ENCODE results near the gene NPAS4.
"Not testable (repeated sequence)": the region's sequence is repeated elsewhere in the genome, so short reads cannot be mapped to it uniquely, and the experiment has no call there.

The NPAS4 gene

DNA sequence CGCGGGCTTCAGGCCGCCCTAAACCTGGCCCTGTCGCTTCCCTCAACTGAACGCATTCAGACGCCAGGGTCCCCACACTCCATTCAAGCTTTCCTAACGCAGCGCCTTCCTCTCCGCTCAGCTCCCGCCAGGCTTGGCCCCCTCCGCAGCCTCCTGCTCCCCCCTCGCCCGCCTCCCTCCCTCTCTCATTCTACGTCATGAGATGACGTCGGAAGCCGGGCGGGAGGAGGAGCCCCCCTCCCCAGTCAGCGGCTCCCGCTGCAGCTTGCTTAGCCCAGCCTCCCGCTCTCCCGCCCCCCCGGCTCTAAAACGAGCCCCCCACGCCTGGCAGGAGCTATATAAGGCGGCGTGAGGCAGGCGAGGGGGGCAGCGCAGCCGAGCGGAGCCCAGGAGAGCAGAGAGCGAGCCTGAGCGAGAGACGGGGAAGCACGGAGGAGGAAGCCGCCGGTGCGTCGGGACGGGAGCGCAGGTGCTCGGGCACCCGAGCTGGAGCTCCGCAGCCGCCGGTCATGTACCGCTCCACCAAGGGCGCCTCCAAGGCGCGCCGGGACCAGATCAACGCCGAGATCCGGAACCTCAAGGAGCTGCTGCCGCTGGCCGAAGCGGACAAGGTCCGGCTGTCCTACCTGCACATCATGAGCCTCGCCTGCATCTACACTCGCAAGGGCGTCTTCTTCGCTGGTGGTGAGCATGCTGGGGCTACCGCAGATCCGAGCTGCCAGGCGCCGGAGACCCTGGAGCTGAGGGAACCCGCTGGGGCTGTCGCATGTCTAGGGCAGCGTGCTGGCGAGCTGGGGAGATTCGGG lies at the start of gene NPAS4:
Gene NPAS4 (plus strand): TSS at position 365 of the 806 bp plus-strand sequence. CDS start 145 bp downstream, at position 510.
- DNase-seq (ENCODE audit: low spot score): no peak

DNA sequence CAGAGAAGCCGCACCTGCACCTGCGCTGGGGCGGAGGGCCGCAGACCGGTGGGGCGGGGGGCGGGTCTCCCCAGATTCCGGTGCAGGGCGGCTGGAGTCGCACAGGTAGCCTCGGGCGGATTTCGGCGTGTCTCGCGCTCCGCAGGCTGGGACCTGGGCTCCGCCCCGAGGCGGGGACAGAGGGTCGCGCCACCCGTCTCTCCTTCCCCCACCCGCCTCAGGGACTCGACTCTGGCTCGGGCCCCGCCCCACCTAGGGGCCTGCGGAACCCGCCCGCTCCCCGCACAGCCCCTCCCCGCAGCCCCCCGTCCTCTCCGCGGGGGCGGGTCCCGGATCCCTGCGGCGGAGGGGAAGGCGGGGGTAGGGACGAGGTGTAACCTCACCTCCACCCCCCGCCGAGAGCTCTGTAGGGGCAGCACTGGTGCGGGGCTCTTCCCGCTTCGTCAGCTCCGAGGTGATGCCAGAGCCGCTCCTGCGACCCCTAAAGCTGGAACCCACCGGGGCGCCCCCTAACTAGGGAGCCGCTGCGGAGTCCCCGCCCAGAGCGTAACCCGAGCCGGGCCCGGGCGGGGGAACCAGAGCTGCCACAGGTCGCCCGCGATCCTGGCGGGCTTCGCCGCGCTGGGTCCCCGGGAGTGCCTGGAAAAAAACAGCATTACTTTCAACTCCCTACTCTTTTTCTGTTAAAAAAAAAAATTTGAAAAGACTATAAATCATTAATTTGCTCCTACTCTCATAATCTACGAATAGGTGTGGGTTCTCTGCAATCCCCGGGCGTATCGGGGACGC lies 49.0 kb upstream of the NPAS4 start, which contains the start of gene SLC29A2:
Gene SLC29A2 (minus strand): TSS at position 134 of the 789 bp plus-strand sequence. CDS start 169 bp downstream, outside the sequence.
- peak; percentile 68 for DNase-seq (ENCODE audit: low spot score)

DNA sequence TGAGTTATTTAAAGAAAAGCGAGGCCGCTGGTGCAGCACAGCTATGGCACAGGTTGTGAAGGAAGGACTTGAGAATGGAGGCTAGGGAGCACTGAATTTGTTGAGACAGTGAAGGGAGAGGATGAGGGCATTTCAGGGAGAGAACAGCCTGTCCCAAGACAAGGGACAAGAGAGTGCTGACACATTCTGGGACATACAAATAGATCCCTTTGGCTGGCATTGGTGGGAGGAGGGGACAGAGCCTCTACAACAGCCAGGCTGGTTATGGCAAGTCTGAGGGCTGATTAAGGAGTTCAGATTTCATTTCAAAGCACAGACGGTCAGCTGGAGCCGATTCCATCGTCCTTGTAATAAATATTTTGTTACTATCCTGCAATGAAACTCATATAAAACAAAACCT lies 47.6 kb upstream of the NPAS4 start:
- no peak for DNase-seq (ENCODE audit: low spot score)

DNA sequence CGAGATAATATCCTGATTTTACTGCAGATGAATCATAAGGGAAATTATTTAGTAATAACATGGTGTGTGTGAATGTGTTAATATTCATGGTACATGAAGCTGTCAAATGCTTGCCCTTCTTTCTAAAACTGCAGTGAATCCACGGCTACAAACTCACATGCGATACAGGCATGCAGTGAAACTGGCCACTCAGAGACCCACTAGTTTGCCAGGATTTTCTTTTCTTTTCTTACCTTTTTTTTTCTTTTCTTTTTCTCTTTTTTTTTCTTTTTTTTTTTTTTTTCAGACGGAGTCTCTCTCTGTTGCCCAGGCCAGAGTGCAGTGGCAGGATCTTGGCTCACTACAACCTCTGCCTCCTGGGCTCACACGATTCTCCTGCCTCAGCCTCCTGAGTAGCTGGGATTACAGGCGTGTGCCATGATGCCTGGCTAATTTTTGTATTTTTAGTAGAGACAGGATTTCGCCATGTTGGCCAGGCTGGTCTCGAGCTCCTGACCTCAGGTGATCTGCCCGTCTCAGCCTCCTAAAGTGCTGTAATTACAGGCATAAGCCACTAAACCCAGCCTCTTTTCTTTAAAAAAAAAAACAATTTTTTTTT lies 47.0 kb upstream of the NPAS4 start:
- DNase-seq (ENCODE audit: low spot score): not testable (repeated sequence)

DNA sequence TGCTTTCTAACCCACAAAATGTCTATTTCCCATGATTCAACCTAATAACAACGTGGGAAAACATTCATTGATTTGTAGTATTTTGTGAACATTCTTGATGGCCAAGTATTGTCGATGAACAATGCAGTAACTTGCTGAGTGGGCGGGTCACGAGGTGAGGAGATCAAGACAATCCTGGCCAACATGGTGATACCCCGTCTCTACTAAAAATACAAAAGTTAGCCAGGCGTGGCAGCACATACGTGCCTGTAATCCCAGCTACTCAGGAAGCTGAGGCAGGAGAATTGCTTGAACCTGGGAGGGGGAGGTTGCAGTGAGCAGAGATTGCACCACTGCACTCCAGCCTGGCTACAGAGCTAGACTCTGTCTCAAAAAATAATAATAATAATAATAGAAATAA lies 40.6 kb upstream of the NPAS4 start:
- not testable (repeated sequence) for DNase-seq (ENCODE audit: low spot score)

DNA sequence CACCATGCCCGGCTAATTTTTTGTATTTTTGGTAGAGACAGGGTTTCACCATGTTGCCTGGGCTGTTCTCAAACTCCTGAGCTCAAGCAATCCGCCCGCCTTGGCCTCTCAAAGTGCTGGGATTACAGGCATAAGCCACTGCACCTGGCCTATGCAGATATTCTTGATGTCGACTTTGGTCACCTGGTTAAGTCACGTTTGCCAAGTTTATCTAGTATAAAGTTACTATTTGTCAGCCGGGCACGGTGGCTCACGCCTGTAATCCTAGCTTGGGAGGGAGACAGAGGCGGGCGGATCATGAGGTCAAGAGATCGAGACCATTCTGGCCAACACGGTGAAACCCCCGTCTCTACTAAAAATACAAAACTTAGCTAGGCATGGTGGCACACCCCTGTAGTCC lies 36.5 kb upstream of the NPAS4 start:
- not testable (repeated sequence) for DNase-seq (ENCODE audit: low spot score)

DNA sequence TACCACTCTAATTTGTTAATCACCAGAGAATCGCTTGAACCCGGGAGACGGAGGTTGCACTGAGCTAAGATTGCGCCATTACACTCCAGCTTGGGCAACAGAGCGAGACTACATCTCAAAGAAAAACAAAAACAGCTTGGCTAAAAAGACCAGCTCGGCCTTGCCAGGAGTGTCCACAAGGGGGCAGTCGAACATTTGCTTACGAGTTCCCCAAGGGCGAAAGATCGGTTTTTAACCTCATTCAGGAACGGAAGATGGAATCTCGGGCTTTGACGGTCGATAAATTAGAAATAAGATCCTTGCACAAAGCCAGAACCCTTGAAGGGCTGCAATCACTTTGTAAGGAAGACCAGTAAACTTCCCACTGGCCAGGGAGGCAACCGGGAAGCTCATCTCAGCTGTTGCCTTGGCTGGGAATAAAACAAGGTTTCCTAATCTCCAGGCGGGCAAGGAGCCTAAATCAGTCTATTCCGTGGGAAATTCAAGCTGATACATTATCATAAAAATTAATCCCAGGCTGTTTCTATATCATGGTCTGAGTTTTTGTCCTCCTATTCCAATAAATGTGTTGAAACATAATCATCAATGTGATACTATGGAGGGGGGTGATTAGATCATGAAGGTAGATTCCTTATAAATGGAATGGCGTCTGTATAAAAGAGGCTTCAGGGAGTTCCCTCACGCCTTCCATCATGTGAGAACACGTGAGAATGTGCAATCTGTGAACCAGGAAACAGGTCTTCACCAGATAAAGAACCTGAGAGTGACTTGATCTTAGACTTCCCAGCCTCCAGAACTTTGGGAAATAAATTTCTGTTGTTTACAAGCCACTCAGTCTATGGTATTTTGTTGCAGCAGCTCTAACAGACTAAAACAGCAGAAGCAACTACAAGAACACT lies 34.4 kb upstream of the NPAS4 start:
- DNase-seq (ENCODE audit: low spot score): peak; percentile 94

DNA sequence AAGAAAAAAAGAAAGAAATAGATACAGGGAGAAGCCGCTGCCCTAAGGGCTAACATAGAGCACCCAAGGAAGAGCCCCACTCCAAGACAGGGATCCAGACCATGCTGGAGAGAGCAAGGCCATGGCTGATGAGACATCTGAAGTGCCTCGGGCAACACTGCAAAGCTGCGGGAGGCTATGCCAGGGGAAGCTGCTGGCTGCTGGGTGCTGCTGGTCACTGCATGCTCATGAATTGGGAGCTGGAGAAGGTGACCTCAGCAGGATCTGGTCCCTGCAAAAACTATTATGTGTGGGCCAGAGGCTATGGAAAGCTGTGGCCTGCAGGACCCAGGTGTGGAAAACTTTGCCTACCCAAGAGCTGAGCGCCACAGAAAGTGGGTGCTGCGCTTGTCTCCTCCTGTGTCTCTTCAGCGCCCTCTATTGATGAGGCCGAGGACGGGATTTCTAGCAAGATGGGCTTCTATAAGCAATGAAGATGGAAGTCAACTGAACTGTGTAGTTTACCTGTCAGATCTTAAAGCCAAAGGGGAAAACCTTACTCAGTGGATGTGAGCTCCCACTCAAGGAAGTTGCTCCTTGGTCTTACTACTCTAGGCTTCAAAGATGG lies 32.0 kb upstream of the NPAS4 start:
- DNase-seq (ENCODE audit: low spot score): peak; percentile 89

DNA sequence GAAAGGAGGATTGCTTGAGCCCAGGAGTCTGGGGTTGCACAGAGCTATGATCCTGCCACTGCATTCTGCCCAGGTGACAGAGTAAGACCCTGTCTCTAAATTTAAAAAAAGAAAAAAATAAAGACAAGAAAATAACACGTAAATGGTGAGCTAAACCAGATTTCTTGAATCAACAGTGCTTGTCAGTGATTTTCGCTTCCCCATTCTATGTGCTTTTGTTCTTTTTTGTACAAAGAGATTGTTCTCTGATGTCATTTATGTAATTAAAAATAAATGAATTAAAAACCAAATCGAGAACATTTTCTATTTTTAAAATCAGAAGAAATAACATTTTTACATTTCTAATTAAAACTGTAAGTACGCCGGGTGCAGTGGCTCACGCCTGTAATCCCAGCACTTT lies 29.5 kb upstream of the NPAS4 start:
- DNase-seq (ENCODE audit: low spot score): no peak

DNA sequence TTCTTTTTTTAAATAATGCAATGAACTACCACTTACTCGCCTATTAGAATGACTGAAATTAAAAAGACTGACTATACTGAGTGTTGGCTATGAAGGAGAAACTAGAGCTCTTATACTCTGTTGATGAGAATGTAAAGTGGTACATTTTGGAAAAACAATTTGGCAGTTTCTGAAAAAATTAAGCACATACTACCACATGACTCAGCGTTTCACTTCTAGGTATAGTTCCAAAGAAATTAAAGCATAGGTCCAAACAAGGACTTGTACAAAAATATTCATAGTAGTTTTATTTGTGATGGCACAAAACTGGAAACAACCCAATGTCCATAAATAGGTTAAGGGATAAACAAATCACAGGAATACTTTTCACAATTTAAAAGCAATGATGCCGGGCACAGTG lies 26.9 kb upstream of the NPAS4 start:
- DNase-seq (ENCODE audit: low spot score): no peak

DNA sequence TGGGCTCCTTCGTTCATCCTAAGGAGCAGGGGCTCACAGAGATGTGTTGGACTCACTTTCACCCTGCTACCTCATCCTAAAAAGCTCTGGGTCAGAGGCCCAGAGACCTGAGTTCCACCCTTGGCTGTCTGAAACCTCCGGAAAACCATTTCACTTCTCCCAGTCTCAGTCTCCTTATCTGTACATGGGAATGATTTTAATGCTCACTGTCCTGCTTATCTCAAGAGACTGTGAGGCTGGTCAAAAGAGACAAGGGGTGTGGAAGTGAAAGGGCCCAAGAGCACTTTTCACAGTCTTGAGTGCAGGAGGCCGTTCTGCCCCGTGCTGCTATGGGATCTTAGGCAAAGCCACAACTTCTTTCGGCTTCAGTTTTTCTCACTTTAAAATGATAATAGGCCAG lies 13.2 kb upstream of the NPAS4 start:
- no peak for DNase-seq (ENCODE audit: low spot score)

DNA sequence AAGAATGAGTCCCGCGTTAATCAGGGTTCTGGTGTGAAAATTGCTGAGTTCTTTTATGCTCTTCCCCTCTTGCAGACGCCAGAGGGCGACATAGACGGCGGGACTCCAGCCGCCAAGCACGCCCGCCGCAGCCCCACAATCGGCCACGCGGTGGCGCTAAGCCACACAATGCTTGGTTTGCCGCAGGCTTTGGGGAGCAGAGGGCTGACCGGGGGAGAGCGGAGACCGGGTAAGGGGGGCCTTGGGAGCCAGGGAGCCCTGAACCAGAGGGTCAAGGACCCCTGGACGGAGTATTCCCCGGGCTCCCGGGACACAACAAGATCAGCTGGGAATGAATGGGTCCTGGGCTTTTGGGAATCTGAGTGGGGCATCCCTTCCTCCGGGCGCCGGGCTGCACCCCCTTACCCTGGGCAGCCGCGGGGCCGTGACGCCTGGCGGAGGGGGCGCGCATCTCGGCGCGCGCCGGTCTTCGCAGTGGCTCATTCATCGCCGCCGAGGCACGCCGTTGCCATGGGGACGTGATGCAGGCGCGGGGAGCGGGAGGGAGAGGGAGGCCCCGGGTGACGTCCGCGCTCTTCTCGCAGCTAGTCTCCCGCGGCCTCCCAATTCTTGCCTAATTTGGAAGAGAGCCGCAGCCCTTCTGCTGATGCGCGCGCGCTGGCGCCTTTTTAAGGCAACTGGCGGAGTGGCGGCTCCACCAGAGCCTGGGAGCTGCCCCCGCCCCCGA lies 12.2 kb upstream of the NPAS4 start:
- DNase-seq (ENCODE audit: low spot score): peak; percentile 90

DNA sequence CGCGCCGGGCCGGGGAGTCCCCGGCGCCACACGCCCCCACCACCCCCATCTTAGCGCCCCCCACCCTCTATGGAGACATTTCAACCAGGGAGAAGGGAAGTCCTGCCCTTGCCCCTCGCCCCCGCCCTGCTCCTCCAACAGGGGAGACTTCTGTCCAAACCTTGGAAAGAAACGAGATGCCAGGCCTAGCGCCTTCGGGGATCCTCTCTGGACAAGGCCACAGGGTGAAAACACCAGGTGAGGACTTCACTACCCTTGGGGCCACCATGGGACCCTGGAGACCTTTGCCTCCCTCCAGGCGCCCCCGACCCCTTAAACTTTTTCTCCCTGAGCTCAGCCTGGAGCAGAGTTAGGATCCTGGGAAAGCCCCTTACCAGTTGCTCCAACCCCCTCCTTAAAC lies 11.6 kb upstream of the NPAS4 start:
- DNase-seq (ENCODE audit: low spot score): no peak

DNA sequence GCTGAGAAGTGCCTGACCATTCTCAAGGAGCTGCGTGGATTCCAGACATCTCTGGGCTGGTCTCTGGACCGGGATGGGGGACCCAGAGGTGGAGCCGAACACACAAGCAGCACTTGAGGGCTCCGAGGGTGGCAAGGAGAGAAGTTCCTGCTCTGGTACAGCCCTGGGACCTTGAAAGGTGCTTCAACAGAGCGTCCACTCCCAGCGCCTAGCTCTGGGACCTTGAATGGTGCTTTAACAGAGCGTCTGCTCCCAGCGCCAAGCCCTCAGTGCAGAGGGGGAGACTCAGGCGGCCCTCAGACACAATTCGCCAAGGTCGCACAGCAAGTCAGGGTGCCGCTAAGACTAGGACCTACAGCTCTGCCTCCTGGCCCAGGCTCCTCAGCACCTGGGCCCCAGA lies 10.6 kb upstream of the NPAS4 start:
- DNase-seq (ENCODE audit: low spot score): no peak

DNA sequence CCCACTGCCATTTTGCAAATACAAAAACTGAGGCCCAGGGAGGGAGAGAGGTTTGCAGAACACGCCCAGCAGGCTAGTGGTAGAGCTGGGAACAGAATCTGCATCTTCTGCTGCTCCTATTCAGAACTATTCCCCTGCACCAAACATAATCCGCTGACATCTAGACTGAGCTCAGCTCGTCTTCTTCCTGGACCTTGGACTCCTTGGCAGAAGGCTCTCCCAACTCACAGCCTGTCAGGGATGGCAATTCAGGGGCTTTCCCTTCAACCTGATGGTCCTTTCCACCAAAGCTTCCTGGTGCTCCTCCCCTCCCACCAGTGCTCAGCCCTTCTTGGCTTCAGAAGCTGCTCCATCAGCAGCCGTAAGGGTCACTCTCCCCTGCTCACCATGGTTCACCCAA lies 9.5 kb upstream of the NPAS4 start:
- no peak for DNase-seq (ENCODE audit: low spot score)

DNA sequence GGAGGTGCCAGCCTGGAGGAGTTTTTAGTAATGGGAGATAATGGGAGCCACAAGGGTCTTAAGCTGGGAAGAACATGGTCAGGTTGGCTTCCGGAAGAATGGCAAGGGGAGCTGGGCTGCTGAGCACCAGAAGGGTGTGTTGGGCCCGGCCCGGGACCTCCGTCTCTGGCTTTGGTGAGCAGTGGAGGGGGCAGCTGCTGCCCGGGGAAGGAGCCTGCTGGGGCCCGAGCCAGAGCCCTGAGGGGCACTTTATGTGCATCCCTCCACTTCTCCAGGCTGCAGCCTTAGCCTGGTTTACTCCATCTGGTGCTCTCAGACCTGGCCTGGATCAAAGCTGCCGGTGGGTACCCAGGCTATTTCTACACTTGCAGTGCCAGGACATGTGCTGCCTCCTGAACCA lies 8.7 kb upstream of the NPAS4 start:
- DNase-seq (ENCODE audit: low spot score): no peak

DNA sequence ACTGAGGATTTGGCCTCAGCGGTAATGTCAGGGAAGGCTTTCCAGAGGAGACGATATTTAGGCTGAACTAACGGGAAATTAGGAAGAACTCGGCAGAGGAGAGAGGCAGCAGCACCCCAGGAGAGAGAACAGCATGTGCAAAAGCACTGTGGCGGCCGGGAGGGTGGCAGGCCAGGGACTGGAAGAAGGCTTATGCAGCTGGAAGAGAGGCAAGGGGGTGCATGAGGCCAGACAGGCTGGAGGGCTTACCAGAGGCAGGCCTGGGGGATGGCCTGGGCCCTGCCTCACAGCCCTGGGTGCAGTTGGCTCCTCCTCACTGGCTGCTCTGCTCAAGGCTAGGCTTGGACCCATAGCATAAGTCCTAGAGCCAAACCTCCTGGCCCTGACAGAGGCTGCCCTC lies 7.7 kb upstream of the NPAS4 start:
- no peak for DNase-seq (ENCODE audit: low spot score)

DNA sequence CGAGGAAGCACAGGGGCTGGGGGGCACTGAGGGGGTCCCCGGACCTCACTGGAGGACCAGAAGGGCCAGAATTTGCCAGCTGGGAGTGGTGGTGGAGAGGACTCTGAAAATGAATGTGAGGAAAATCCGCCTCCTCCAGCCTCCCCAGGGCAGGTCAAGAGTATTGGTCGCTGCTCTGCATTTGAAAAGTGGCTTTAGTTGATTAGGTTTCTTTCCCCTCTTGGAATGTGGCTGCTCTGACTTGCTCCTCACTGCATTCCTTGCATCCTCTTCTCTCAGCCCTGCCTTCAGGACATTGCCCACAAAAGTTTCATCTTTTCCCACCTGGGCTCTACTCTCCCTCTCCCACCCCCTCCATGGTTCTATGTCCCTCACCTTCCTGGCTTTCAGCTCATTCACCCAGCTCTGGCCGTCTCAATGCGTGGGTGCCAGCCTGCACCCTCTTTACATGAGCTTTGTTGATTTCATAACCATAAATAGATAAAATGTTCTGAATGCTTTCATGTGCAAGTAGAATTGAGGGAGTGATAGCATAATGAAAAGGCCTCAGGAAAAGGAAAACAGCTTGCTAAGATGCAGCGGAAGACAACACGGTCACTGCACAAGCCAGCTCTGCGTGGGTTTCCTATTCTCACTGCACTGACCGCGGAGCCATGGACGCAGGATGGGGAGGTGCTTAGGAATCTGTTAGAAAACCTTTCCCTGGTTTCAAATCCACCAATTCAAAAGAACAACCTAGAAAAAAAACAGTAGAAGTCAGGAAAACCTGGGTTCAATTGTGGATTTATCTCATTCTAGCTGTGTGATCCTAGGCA lies 6.5 kb upstream of the NPAS4 start:
- DNase-seq (ENCODE audit: low spot score): no peak

DNA sequence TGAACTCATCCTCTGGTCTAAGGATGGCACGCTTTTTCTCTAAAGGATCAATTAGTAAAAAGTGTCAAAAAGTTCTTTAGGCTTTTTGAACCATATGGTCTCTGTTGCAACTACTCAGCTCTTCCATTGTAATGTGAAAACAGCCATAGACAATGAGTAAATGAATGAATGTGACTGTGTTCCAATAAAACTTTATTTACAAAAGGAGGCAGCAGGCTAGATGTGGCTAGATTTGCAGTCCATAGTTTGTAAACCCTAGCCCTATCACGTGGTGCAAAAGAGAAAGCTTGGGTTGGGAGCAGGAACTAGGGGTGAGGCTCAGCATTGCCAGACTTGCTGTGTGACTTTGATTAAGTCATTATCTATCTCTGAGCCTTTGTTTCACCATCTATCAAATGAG lies 5.4 kb upstream of the NPAS4 start:
- DNase-seq (ENCODE audit: low spot score): no peak

DNA sequence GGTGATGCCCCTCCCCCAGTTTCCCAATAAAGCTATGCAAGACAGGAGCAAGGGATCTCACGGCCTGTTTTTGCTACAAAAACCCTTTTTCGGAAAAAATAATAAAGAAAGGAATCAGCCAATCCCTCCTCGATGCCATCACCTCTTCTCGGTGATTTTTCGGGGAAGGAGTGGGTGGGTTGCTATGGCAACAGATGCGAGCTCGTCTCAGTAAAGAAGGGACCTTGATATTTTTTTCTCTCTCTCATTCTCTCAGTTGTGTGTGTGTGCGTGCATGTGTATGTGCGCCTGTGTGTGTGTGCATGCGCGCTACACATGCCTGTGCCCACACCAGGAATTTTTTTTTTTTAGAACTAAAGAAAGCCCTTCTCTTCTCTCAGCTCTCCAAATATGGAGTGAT lies 3.8 kb upstream of the NPAS4 start:
- DNase-seq (ENCODE audit: low spot score): no peak

All from NAMALWA (cell line).